Measurements from ENCODE around the gene SNX6.
"Not testable (repeated sequence)": the region's sequence is repeated elsewhere in the genome, so short reads cannot be mapped to it uniquely, and the experiment has no call there.

Gene SNX6

DNA sequence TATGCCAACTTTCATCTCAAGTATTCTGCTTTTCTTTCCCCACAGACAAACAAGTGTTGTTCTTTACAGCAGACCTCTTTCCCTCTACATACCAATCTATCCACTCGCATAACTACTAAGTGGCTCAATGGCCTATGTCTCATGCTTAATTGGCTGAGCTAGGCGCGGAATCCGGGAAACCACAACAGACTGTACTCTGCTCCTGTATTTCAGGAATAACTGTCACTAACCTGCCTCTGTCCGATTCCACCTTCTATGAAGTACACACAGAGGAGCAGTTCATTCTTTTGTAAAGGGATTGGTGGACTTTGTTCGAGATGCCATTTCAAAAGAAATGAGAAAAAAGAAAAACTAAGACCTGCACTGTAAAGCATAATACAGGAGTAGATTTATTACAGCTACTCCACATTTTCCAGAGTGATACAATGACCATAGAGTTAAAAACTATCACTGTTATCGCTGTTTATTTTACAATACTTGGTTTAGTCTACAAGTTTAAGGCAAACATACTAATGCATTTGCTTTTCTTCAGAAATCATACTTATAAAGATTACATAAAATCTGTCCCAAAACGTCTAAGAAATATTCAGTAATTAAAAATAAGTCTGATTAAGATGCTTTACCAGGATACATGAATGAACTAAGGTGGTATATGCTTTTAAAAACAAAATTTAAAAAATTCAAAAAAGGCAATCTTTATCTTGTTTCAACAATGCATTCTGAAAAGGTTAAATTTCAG lies 67.7 kb downstream of the SNX6 start:
- not testable (repeated sequence) for DNase-seq

DNA sequence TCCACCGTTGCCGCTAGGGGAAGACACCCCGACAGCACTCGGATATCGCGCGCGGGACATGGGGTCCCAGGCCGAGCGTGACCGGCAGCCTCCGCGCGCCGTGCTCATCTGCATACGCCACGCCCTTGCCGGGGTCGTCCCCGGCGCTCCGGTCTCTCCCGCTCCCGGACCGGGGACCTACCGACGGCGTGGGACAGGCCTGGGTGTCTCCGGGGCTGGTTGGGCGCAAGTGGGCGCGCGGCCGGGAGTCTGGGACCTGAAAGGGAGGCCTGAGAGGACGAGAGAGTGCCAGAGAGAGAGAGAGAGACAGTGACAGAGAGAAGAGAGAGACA lies 73.5 kb downstream of the SNX6 start:
- not testable (repeated sequence) for DNase-seq

DNA sequence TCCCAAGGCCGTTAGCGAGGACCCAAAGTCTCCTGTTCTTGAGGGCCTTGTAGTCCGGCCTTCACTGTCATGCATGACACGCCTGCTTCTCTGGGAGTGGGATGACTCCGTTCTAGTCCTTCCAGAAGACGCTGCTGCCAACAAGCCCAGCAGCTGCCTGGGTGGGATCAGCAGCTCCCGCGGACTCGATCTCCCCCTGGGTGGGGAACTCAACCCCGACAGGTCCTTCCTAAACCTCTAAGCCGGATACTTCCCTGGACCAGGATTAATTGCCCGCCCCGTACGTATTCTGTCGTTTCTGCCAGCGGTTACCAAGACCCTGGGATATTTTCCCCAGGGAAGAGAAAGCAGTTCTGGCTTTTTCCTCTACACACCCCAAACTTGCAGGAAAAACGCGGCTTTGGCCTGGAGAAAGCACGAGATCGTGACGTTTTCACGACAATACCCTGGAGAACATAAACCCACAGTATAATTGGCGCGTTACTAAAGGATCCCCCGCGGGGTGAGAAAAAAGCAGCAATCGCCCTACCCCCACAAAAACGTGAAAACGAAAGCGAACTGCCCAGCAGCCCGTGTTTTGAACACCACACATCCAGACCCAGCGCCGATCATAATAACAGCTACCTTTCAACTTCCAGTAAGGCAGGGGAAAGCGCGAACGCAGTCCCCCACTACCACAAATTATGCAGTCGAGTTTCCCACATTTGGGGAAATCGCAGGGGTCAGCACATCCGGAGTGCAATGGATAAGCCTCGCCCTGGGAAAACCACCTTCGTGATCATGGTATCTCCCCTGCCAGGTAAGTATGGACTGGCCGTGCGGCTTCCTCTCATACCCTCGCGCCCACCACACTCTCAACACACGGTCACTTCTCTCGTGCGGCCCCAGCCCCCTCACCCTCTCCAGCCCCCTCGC lies 74.1 kb downstream of the SNX6 start:
- not testable (repeated sequence) for DNase-seq

DNA sequence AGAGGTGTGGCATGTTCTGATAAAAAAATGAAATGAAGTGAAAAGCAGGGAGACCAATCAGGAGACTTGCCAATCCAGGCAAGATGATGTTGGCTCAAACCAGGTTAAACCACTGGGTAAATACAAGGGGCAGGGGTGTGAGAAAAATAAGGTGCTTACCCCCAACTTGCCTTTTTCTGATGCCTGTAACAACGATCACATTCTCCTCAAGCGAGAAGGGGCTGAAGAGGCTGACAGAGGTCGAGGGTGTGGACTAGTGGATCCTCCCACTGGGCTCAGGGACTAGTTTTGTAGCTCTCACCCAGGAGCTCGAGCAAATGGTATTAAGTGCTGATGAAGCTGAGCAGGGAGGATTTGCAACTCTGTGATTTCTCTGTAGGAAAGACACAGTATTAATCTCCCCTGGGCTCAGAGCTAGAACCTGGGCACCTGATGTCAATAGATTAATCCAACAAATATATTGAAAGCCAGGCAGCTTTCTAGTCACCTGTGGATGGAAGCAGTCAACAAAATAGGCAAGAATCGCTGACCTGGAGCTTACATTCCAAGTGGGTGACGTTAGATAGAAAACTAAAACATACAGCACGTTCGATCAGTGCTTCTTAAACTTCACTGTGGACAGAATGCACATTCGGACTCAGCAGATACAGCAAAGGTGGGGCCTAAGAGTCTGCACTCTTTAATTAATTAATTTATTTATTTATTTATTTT lies 75.3 kb downstream of the SNX6 start:
- no peak for DNase-seq

DNA sequence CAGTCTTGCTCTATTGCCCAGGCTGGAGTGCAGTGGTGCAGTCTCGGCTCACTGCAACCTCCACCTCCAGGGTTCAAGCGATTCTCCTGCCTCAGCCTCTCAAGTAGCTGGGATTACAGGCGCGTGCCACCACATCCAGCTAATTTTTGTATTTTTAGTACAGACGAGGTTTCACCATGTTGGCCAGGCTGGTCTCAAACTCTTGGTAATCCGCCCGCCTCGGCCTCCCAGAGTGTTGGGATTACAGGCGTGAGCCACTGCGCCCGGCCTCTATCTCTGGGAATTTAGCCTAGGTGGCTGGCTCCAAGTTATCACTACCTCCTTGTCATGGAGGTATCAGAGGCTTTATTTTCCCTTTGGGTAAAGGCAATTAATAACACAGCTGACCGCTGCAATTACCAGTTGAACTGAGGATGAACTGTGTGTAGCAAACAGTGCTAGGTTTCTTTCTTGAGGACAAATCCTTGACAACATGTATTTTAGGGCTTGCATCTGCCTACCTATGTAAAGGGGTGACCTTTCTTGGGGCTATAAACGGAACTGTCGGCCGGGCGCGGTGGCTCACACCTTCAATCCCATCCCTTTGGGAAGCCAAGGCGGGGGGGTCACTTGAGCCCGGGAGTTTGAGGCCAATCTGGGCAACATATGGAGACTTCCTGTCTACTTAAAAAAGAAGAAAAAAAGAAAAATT lies 80.5 kb downstream of the SNX6 start:
- DNase-seq = not testable (repeated sequence)

DNA sequence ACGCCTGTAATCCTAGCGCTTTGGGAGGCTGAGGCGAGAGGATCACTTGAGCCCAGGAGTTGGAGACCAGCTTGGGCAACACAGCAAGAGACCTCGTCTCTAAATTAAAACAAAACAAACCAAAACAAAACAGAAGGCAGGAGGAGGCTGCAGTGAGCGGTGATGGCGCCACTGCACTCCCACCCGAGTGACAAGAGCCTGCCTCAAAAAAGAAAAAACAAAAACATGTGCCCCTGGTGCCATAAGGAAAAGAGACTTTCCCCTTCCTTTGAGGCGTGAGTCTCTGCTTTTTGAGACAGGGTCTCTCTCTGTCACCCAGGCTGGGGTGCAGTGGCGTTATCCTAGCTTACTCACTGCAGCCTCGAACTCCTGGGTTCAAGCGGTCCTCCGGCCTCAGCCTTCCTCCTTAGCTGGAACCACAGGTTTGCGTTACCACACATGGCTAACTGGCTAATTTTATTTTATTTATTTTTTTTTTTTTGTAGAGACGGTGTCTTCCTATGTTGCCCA lies 81.4 kb downstream of the SNX6 start:
- DNase-seq = no peak

DNA sequence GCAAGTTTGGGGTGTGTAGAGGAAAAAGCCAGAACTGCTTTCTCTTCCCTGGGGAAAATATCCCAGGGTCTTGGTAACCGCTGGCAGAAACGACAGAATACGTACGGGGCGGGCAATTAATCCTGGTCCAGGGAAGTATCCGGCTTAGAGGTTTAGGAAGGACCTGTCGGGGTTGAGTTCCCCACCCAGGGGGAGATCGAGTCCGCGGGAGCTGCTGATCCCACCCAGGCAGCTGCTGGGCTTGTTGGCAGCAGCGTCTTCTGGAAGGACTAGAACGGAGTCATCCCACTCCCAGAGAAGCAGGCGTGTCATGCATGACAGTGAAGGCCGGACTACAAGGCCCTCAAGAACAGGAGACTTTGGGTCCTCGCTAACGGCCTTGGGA lies 82.8 kb downstream of the SNX6 start:
- not testable (repeated sequence) for DNase-seq

DNA sequence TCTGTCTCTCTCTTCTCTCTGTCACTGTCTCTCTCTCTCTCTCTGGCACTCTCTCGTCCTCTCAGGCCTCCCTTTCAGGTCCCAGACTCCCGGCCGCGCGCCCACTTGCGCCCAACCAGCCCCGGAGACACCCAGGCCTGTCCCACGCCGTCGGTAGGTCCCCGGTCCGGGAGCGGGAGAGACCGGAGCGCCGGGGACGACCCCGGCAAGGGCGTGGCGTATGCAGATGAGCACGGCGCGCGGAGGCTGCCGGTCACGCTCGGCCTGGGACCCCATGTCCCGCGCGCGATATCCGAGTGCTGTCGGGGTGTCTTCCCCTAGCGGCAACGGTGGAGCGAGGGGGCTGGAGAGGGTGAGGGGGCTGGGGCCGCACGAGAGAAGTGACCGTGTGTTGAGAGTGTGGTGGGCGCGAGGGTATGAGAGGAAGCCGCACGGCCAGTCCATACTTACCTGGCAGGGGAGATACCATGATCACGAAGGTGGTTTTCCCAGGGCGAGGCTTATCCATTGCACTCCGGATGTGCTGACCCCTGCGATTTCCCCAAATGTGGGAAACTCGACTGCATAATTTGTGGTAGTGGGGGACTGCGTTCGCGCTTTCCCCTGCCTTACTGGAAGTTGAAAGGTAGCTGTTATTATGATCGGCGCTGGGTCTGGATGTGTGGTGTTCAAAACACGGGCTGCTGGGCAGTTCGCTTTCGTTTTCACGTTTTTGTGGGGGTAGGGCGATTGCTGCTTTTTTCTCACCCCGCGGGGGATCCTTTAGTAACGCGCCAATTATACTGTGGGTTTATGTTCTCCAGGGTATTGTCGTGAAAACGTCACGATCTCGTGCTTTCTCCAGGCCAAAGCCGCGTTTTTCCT lies 83.4 kb downstream of the SNX6 start:
- DNase-seq = not testable (repeated sequence)

DNA sequence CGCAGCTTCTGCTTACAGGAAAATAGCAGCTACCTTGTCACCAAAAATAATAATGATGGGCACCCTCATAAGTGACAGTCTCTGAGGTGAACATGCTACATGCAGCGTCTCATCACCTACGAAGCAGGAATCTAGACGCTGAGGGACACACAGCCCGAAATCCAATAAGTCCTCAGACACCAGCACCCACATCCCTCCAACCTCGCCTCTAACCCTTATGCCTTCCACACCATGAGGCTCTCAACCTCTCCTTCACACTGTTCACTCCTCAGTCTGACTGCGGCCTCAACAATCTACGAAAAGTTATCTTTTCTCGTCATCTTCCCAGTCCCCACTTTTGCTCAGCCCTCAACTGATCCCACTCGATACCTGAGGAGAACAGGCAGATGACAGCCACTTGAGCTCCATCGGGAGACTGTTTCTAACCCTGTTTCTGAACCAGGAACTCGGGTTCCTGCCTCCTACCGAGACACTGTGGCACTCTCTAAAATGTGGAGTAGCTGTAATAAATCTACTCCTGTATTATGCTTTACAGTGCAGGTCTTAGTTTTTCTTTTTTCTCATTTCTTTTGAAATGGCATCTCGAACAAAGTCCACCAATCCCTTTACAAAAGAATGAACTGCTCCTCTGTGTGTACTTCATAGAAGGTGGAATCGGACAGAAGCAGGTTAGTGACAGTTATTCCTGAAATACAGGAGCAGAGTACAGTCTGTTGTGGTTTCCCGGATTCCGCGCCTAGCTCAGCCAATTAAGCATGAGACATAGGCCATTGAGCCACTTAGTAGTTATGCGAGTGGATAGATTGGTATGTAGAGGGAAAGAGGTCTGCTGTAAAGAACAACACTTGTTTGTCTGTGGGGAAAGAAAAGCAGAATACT lies 89.5 kb downstream of the SNX6 start:
- not testable (repeated sequence) for DNase-seq

DNA sequence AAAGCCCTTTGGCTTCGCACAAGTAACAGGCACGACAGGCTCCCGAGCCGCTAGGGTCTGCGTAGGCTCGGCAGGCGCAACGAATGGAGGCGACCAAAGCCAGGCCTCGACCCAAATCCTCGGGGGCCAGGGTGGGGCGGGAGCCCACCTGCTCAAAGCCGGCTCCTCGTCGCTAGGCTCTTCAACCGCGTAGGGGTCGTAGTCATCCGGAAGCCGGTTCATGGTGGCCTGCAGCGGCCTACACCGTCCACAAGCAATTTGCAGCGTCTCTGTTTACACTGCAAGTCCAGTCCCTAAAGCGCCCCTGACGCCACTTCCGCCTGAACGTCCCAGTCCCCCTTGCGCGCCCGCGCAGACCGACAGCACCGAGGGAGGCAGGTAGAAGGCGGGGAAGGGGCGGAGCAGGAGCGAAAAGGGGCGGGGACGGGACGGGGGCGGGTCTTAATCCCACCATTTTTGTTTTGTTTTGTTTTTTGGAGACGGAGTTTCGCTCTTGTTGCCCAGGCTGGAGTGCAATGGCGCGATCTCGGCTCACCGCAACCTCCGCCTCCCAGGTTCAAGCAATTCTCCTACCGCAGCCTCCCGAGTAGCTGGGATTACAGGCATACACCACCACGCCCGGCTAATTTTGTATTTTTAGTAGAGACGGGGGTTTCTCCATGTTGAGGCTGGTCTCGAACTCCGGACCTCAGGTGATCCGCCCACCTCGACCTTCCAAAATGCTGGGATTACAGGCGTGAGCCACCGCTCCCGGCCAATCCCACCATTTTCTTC lies 90.4 kb downstream of the SNX6 start, which contains the start of gene EAPP:
EAPP (minus strand) TSS at position 295 of the 774 bp plus-strand sequence; CDS start at position 222, 73 bp downstream.
- peak; percentile 95 for DNase-seq

DNA sequence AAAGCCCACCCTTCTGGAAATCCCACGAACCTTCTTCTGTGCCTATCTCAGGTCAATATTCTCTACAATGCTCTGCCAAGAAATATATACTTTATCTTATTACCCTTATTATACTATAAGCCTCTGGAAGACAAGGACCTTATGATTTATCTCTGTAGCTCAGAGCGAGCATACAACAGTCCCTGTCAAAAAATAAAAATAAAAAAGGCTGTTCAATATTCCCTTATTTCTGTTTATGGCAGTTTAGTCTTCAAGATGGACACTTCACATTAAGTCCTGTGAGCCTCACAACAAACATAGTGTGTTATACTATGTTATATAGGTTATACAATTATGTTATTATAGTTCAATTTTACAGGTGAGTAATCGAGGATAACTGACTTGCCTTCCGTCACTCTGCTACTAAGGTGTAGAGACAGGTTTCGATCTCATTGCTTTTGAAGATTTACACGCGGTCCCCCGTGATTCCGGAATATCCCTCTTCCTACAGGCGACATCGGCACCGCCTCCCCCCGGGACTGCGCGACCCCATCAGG lies 91.0 kb downstream of the SNX6 start:
- DNase-seq = no peak

DNA sequence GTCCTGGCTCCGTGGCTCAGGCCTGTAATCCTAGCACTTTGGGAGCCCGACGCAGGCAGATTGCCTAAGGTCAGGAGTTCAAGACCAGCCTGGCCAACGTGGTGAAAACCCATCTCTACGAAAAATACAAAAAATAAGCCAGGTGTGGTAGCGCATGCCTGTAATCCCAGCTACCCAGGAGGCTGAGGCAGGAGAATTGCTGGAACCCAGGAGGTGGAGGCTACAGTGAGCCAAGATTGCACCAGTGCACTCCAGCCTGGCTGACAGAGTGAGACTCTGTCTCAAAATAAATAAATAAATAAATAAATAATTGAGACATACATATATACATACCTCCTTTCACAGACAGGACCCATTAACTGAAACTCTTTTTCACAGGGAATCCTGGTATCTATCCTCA lies 91.9 kb downstream of the SNX6 start:
- DNase-seq = not testable (repeated sequence)

DNA sequence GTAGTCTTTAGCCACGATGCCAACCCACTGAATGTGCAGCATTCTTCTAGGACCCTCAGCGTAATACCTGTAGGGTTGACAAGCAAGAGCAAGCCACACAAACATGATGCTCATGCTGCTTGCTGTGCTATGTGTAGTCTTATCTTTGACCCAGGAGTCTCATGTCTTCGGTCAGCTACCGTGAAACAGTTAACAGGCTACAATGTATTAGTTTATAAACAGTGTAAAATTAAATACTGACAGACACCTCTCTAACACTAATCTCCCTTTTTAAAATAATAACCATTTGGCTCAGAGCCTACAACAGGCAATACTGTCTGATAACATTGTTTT lies 92.3 kb downstream of the SNX6 start:
- DNase-seq = no peak

DNA sequence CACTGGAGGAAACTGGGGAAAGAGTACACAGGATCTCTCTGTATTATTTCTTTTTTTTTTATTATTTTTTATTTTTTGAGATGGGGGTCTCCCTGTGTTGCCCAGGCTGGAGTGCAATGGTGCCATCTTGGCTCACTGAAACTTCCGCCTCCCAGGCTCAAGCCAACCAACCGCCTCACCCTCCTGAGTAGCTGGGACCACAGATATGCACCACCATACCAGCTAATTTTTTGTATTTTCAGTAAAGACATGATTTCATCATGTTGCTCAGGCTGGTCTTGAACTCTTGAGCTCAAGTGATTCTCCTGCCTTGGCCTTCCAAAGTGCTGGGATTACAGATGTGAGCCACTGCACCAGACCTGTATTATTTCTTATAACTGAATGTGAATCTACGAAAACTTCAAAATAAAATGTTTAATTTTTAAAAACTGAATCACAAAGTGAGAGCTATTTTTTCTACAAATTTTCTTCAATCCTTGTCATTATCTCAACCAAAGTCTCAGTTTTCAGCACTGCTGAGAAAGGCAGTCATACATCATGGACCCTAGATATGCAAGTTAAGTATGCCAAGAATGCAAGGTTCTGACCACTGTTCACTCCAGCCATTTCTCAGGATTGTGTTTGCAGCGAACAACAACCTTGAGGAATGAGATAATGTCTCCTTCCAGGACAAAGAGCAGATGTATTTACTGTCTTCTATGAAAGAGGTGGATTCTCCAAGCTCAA lies 92.8 kb downstream of the SNX6 start:
- DNase-seq = no peak

DNA sequence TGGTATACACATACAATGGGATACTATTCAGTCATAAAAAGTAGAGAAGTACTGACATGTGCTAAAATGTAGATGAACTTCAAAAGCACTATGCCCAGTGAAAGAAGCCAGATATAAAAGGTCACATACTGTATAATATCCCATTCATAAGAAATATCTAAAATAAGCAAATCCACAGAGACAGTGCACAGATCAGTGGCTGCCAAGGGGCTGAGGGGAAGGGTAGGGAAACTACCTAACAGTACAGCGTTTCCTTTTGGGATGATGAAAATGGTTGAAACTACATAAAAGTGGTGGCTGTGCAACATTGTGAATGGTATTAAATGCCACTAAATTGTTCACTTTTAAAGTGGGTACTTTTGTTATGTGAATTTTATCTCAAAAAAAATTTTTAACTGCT lies 102.4 kb downstream of the SNX6 start:
- DNase-seq = no peak

DNA sequence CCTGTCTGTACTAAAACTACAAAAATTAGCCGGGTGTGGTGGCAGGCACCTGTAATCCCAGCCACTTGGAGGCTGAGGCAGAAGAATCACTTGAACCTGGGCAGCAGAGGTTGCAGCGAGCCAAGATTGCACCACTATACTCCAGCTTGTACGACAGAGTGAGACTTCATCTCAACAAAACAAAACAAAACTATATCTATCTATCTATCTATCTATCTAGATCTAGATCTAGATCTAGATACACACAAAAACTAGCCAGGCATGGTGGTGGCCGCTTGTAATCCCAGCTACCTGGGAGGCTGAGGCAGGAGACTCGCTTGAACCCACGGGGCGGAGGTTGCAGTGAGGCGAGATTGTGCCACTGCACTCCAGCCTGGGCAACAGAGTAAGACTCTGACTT lies 105.7 kb downstream of the SNX6 start:
- not testable (repeated sequence) for DNase-seq

DNA sequence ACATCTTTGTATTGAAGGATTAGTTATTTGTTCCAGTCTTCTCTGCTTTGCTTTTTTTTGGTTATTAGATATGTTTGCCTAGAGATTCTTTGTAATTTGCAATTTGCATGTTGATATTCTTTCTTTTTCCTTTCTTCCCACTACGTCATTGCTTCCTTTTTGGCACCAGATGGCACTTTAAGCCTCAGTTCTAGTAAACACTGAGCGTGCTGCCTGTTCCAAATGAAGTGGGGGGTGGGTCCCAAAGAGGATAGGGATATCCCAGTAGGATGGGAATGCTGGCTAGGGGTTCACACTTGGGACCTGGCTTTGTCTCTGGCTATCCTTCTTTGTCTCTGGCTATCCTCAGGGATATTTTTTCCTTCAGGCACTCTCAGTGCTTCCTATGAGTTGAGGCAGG lies 107.5 kb downstream of the SNX6 start:
- DNase-seq = no peak

DNA sequence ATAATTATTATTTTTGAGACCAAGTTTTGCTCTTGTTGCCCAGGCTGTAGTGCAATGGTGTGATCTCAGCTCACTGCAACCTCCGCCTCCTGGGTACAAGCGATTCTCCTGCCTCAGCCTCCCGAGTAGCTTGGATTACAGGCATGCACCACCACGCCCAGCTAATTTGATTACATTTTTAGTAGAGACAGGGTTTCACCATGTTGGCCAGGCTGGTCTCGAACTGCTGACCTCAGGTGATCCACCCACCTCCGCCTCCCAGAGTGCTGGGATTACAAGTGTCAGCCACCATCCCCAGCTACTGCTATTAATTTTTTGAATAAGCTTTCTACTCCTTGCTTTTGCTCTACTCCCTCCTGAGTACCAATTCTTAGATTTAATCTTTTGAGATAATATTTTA lies 108.9 kb downstream of the SNX6 start:
- not testable (repeated sequence) for DNase-seq
